GM15510 (cell line): ENCODE data around the gene ELMO1.

Experiments used
- POLR2A ChIP-seq: IDR thresholded peaks from 3 replicates; pipeline ENCODE4 v1.6.1; 2011; ENCODE audit warnings: borderline replicate concordance; ENCODE audit not compliant: insufficient read length; ENCODE audit errors: extremely low read depth

The ELMO1 gene

DNA sequence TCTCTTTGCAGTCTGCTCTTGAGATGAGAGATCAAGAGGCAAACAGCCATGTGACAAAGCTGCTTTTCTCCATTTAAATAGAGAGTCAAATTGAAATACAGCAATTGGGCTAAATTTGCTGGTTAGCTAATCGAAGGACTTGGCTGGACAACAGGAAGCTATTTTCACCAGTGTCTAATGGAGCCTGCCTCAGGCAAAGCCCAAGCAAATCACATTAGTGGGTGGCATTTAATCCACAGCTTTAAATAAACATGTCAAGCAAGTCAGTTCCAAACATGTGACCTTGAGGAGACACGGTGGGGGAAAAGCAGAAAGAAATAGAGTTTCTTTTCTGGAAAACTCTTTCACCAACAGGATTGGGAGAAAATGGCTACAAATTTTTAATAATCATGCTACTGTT, 543.9 kb downstream of the ELMO1 start:
- no peak for TF ChIP-seq POLR2A

DNA sequence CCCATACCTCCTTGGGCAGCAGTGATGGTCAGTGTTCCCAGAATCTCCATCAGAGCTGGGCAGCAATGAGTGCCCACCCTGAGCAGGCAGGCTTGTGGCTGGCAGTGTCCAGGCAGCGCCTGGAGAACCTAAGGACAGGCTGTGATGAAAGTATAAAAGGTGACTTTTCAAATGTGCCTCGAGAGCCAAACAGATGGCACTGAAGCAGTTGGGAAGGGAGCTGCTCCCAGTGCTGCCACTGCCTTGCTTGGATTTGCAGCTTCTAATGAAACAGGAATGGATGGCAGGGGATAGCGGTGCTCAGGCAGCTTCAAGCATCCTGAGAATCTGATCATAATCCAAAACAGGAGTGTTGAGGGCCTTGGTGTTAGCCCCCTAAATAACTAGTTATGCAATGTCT, 544.6 kb downstream of the ELMO1 start:
- TF ChIP-seq POLR2A: no peak

DNA sequence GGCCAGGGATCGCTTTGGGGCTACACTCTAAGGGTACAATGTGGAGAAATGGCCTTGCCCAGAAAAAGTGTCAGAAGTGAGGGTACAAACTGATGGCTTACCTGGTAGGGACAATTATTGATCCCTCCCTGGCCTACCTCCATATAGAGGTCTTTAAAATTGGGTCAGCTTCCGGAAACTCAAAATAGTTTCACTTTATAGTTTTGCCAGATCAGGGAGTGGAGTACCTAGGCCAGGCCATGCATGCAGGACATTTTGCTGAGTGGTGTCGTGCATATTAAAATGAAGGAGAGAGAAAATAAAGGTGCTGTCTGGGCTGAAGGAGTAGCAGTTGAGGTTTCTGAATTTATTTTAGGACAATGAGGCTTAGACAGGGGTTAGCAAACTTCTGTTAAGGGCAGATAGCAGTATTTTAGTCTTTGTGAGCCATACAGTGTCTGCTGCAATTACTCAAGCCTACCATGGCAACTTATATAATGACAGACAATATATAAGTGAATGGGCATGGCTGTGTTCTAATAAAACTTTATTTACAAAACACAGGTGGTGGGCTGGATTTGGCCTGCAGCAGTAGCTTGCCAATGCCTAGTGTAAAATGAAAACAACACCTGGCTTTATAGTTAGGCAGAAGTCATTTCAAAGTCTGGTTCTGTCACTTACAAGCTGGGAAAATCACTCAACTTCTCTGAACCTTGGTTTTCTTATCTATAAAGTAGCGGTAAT, 547.5 kb downstream of the ELMO1 start:
- TF ChIP-seq POLR2A: no peak

DNA sequence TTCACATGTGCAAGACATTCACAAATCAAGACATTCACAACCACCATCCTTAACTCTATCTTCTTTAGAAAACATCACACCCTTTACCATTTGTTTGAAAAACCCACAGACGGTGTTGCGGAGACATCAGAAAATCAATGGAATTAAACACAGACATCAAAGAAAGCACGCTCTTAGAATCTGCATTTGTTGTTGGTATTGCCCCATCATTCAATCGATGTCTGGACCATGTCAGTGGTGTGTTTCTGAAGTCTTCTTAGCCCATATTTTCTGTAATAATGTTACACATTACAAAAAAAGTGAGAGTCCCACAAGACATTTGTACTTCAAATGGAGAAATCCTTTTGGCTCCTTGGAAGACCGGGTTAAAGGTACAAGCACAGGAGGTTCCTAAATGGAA, 550.5 kb downstream of the ELMO1 start:
- no peak for TF ChIP-seq POLR2A

DNA sequence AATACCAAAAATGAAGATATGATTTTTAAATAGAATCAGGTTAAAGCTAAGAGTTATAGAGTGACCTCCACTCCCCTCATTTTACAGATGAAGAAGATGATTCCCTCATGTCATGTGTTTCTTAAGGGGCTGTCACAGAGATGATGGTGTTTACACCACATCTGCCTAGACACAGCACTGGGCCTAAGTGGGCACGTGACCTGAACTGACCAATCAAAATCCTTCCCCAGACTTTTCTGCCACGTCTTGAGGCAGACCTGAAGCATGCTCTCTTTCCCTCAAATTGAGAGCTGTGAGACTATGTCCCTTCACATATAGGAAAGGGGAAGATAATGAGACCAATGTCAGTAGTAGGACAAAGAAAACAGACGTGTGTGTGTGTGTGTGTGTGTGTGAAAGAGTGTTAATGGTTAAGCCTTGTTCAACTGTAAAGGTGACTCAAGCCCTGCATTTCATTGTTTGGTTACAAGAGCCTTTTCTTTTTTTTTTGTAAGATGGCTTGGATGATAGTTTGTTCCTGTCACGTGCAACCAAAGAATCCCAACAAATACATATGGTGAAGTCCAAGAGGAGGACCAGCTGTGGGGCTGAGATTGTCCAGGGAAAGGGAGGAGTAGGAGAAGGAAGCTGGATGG, 551.6 kb downstream of the ELMO1 start:
- TF ChIP-seq POLR2A: no peak

DNA sequence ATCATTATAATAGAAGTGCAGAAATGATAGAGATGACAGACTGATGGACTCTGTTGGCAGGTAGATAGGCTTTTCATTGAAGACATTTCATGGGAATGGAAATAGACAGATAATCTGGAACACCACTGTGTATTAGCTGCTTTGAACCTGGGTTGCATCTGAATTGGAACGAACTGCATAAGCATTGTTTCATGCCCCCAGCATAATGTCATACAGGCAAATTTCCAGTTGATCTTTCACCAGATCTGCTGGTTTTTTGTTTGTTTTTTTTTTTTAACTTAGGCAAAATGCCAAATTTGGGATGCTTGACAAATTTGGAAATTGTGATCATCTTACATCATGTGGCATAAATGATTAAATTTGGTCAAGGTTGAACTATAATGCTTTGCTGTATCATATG, 552.2 kb downstream of the ELMO1 start:
- TF ChIP-seq POLR2A: no peak

DNA sequence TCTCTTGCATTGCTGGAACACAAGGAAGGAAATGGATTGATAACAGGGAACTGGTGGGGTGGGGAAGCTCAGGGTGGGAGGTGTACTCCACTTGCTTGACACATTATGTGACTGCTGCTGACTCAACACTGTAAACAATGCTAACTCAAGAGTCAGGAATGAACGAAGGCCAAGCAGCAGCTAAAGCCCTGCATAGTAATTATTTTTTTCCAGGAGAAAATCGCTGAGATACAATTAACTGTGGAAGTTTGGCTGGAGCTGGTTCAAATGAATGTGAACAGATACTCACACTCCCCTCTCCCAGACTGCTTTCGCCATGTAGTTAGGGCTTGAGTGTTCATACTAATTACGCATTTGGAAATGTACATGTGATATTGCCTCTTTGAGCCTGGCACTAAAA, 553.5 kb downstream of the ELMO1 start:
- no peak for TF ChIP-seq POLR2A

DNA sequence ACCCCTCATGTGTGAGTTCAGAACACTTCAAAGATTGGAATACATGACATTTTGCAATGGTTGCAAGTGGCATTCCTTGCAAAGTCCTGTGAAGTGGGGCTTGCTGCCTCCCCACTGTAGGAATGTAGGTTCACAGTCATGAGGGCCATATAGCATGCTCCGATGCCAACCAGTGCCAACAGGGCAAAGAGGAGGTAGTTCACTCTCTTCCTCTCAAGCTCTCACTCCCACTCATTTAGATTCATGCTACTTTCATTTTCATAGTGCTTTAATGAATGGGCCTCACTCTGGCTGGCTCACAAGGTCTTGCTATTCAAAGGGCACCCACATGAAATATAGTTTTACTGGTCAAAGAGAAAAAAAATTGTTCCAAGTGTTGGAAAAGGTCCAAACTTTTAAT, 554.5 kb downstream of the ELMO1 start:
- no peak for TF ChIP-seq POLR2A

DNA sequence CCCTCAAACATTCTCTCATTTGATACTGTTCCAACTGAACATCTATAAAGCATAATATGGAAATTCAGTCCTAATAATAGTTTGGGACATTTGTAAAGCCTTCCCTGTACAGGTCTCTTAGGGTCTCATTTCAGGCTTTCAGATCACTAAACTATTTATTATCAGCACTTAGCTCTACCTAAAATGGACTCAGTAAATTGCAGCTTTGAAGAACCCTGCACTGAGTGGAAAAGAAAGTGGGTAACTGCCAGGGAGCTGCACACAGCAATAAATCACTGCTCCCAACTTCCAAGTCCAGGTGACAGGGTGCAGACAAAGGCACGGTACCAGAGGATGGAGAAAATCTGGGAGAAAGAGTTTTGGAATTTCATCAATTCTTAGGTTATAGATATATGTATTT, 559.5 kb downstream of the ELMO1 start:
- TF ChIP-seq POLR2A: no peak

DNA sequence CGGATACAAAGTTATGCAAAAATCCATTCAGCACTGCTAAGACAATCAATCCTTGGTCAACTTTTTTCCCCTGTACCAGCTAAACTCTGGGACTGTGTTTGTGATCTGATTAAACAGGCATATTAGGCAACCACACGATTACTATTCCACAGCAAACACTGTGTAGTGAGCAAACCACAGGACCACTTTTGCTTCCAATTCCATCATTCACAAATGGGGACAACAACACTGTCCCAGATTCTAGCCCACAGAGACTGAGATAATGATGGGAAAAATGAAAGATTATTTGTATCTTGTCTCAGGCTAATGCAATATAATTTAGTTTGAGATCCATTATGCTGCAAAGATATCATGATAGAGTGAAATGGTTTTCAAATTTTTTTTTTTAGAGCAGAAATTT, 560.7 kb downstream of the ELMO1 start:
- TF ChIP-seq POLR2A: no peak

DNA sequence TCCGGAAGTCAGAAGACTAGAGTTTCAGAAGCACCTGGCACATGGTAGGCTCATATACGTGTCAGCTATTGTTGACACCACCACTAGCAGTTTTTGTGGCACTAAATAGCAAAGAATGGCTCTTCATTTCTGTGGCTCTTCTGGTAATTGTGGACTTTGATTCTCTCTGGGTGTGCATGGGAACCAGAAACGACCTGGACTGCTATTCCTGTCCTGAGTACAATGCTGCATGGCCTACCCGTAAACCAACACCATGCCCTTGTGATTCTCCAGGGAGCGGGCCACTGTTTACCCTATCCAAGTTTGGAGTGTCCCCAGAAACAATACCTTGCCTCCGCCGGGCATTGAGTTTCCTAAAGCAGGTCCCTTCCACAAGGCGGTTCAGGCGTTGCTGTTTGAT, 561.4 kb downstream of the ELMO1 start:
- no peak for TF ChIP-seq POLR2A

DNA sequence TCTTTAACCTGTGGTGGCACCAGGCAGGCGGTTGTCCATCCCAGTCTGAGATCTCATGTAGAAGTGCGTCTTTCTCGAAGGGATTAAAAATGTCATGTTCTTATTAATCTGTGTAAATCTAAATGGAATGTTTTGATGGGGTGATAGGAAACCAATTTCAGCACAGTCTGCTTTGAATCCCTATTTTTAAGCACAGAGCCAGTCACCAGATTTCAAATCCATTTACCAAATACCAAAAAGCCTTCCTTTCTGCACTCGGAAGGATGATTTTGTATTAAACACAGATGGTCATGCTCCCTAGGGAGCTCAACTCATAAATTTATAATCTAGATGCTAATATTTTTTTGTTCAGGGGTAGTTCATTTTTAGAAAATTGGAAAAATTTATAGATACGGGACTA, 563.8 kb downstream of the ELMO1 start:
- no peak for TF ChIP-seq POLR2A

DNA sequence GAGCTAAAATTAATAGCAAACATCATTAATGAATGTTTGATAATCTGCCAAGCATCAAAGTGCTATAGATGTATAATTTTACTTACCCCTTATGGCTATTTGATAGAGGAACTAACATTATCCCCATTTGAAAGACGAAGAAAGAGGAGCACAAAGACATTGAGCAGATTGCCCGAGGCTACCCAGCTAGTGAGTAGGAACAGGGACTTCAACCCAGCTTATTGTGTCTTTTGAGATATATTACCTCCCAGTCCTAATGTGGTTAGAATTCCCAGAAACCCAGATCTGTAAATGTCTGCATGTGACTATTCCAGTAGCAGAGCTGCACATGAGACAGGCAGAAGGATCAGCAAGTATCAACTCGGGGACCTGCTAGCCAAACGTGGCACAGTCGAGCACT, 564.3 kb downstream of the ELMO1 start:
- no peak for TF ChIP-seq POLR2A

DNA sequence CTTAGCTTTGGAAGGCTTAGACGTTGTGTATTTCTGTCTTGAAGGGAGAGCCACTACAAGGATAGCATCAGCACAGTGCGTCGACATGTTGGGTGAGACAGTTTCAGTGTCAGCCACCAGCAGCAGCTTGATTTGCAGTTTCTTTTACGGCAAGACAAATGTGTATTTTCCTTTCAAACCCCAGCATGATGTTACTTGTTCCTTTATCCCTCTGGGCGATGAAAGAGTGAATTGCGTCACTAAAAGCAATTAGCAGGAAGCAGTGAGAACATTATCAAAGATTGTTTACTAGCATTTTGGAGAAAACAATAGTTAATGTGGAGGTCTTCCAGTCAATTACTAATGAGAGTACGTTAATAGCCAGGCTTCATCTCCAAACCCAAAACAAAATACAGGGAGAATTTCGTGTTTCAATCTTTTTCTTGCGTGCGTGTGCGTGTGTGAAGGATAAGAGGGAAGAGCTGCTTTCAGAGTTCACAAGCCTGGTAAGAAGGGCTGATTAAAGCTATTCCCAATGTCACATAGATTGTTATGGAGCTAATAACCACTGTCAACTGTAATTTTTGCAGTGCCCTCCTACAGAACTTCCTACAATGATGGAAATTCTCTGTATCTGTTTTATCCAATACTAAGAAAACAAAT, 567.3 kb downstream of the ELMO1 start:
- no peak for TF ChIP-seq POLR2A

DNA sequence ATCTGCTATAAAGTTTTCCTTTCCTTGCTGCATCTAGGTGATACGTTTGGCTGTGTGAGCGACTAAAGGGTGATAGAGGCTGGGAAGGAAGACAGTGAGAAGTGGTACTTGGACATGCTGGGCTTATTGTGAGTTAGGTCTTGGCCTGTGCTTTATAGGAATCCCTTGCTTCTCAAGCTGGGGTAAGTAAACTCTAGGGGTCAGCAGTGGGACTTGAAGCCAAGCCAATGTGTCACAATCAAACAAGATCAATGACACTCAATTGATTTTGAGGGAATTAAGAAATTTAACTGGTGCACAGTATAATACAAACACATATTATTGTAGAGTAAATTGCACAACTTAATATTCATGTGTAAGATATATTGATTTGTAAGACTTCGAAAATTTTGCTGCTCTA, 568.6 kb downstream of the ELMO1 start:
- TF ChIP-seq POLR2A: no peak

DNA sequence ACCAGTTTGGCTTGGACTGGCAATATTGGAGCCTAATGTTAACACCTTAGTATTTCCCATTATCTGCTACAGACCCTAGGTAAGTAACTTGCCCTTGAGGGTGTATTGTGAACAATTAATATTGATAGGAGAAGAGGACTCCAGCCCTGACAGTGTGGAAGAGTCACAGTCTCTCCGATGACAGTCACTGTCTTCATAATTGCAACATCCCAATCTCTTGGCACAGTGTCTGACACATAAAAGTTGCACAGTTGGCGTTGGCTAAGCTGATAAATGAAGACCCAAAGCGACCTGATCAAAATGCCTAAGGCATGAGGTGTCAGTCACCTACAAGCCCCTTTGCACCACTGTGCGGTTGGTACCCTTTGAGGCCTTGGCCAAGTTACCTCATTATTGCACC, 569.6 kb downstream of the ELMO1 start:
- TF ChIP-seq POLR2A: no peak

DNA sequence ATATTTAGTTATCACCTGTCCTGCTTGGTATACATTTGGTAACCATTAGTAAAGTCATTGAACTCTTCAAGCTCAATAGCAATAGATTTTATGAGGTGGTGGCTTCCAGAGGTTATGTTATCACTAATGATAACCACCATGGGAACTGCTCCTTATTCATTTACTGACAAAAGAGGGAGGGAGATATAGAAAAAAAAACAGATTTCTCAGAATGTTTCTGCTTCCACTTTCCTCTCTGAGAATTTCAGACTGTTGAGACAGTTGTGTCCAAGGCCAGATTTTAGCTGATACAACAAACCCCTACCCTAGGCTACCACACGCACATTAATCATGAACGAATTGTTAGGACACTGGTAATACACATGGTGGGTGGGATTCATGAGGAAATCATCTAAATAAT, 570.4 kb downstream of the ELMO1 start:
- TF ChIP-seq POLR2A: no peak

DNA sequence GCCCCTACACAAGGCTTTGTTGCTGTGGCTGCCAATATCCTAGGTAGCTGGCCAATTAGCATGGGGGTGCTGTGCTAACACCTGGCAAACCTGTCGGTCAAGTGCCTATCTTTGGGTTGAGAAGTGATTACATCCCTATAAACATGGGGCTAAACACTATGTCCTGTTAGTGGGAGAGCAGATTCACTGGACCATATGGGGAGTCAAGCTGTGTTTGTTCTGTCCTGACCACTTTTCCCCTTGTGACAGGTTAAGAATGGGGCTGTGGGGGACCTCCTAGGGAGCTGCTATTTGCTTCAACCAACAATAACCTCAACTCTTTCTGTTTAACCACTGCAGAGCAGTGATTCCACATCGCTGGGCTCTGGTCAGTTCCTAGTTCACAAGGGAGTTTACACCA, 572.9 kb downstream of the ELMO1 start:
- no peak for TF ChIP-seq POLR2A
